ENCODE measurements around the gene NHERF2.

Gene NHERF2

DNA sequence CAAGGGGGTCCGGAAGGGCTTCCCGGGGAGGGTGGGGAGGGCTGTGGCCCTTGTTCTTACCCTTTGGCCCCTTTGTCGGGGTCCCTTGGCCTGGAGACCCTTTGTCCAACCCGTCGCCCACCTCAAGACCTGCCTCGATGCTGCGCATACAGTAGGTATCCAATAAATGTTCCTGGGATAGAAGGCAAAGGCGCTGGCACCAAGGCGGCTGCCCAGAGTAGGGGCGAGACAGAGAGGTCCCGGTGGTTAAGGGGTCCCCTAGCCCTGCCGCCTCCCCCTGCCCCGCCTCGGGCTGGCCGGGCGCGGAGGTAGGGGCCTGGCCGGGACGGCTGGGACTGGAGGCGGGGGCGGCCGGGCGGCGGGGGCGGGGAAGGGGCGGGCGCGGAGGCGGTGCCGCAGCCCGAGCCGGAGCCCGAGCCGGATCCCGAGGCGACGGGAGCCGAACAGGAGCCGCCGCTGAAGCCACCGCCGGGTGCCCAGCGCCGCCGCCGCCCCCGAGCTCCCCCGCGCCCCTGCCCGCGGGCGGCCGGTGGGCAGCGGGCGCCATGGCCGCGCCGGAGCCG lies at the start of gene NHERF2:
Gene NHERF2 (plus strand): TSS at position 442 of the 563 bp plus-strand sequence. CDS start 104 bp downstream, at position 546.
- DNase-seq (ENCODE audit: low spot score) = no peak

DNA sequence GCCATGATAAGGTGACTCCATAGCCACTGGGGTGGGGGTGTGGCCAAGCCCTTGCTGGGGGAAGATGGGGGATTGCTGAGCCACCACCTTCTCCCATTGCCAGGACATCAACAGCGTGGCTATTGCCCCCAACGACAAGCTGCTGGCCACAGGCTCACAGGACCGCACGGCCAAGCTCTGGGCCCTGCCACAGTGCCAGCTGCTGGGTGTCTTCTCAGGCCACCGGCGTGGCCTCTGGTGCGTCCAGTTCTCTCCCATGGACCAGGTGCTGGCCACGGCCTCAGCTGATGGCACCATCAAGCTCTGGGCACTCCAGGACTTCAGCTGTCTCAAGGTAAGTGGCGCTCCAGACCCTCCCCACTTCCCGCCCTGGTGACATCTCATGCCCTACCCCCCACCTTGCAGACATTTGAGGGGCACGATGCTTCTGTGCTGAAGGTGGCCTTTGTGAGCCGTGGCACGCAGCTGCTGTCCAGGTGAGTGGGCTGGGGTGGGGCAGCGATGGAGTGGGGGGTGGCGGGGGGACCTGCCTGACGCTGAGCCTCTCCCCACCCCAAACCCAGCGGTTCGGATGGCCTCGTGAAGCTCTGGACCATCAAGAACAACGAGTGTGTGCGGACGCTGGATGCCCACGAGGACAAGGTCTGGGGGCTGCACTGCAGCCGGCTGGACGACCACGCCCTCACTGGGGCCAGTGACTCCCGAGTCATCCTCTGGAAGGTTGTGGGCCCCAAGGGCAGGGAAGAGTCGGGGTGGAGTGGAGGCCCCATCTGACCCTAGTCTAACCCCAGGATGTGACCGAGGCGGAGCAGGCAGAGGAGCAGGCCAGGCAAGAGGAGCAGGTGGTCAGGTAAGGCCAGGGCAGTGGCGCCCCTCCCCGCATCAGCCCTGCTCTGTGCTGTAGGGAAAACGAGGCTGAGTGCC lies 49.5 kb upstream of the NHERF2 start:
- DNase-seq (ENCODE audit: low spot score) = no peak

DNA sequence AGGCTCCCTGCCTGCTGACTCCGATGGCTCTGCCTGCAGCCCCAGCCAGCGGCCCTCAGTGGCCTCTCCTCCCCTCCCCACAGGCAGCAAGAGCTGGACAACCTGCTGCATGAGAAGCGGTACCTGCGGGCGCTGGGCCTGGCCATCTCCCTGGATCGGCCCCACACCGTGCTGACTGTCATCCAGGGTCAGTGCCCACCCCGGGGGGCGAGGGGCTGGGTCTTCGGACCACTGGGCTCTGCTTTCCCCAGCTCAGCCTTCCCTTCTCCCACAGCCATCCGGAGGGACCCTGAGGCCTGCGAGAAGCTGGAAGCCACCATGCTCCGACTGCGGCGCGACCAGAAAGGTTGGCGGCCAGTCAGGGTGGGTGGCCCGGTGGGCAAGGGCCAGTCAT lies 48.8 kb upstream of the NHERF2 start:
- no peak for DNase-seq (ENCODE audit: low spot score)

DNA sequence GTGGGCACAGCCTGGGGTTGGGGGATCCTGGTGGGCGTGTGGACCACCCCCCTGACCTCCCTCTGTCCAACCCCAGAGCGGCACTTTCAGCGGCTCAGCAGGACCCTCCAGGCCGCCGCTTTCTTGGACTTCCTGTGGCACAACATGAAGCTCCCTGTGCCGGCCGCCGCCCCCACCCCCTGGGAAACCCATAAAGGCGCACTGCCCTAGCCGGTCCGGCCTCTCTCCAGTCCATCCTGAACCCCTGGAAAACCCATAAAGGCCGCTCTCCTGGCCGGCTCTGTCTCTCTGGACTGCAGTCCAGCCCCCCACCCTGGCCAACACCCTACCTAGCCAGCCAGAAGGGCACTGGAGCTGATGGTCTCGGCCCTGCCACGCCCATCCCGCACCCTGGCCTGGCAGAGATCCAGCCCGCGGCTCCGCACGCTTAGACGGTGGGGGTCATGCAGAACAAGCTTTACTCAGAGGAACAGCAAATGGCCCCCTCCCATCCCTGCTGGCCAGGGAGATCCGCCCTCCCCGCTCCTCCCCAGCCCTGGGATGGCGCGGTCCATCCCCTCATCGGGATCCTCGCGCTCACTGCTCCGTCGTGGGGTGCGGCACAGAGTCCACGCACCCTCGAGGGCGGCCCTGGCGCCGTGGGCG lies 48.1 kb upstream of the NHERF2 start:
- no peak for DNase-seq (ENCODE audit: low spot score)

DNA sequence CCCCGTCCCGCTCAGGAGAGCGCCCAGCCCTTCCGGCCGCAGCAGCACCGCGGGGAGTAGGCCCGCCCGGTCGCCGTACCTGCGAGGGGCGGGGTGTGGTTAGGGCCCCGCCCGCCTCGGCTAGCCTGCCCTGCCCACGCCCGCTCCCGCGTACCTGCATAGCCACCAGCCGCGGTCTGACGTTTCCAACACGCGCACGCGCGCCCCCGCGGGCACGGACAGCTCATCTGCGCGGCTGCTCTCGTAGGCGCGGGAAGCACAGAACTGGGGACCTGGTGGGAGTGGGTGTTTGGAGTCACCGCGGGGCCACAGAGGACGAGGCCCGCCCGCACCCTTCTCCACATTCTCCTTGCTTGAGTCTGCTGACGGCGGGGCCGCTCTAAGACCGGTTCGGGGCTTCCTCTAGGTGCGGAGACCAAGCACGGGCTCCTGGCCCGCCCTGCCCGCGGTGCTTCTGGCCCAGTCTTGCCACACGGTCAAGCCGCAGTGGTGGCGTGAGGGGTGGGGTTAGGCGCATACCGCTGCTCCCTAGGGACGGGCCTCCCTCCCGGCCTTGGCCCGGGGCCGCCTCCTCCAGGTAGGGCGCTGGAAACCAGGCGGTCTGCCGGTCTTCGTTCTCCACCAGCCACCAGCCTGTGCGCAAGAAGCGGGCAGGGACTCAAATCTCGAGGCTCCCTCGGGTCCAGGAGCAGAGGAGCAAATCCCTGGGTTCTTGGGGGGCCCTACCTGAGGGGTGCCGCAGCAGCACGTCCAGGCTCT lies 47.3 kb upstream of the NHERF2 start:
- DNase-seq (ENCODE audit: low spot score) = no peak

DNA sequence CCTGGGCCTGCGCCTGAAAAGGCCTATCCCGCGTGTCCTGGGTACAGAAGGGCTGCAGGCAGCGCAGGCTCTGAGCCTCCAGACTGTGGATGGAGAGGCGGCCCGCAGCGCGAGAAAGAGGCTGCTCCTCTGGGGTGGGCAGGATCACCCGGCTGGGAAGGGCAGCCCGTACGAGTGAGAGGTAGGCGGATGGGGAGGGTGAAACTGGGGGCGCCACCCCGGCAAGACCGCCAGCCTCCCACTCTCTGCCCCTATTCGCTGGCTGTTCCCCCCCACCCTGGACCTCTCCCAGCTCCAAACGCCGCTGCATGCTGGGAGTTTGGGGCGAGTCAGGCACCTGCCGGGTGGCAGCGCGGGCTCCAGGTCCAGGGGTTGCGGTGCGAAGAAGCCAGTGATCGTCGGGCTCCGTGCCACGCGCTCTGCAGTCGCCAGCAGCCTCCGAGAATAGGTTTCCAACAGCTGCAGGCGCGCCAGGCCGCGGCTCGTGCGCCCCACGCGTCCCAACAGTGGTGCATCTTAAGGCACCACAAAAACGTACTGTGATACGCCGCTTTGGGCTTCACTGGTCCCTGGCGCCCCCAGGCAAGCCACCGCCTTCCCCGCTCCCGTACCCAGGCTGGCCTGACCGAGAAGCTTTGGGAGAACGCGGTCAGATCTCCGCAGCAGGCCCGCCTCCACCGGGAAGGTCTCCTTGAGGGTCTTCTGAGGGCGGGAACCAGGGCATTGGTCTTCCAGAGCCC lies 46.5 kb upstream of the NHERF2 start:
- no peak for DNase-seq (ENCODE audit: low spot score)

DNA sequence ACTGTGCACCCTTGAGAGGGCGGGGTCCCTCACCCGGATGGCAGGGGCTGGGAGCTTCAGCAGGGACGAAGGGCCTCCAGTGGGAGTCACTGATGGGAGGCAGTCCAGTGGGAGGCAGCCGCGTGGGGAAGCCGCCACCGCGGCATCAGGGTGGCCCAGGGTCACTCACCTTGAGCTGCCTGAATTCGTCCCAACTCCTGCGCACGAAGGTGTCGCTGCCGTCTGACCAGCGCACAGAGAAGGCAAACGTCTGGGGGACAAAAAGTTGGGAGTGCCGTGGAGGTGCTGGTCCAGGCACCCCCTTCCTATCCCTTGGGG lies 46.0 kb upstream of the NHERF2 start:
- no peak for DNase-seq (ENCODE audit: low spot score)

DNA sequence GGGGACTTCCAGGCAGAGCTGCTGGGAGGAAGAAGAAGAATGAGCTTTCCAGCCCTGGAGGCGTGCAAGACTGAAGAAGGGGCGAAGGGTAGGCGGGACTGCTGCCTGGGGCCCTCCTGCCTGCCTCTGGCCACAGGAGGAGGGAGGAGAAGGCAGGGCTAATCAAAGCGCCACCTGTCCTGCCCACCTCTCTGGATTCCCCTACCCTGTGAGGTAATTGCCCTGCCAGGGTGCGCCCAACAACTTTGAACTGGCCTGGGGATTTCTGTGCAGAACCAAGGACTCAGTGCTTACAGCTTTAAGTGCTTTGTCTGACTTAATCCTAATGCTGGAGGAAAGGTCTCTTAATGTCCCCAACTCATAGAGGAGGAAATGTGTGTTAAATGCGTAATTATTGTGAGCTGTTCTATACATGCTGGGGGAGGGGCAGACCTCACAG lies 45.3 kb upstream of the NHERF2 start, which contains the start of gene NOXO1:
Gene NOXO1 (minus strand): TSS at position 72 of the 439 bp plus-strand sequence. CDS start 290 bp downstream, outside the sequence.
- peak; percentile 52 for DNase-seq (ENCODE audit: low spot score)

DNA sequence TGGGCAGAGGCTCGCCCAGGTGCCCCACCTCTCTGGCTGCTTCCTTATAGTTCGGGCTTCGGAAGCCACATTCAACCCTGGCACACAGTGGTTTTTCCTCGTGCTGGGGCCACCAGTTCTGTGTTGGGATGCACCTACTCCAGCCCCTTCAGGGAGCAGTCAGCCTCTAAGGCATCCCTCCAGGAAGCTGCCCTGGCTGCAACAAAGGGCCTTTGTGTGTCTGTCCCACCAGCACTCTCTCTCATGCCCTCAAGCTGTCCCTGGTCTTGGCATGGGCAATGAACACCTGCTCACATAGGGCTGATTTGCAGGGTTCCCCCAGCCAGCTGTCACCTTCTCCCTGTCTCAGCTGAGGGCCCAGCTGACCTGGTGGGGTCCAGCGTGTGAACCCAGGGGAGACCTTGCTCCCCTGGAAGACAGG lies 44.7 kb upstream of the NHERF2 start:
- DNase-seq (ENCODE audit: low spot score) = no peak

DNA sequence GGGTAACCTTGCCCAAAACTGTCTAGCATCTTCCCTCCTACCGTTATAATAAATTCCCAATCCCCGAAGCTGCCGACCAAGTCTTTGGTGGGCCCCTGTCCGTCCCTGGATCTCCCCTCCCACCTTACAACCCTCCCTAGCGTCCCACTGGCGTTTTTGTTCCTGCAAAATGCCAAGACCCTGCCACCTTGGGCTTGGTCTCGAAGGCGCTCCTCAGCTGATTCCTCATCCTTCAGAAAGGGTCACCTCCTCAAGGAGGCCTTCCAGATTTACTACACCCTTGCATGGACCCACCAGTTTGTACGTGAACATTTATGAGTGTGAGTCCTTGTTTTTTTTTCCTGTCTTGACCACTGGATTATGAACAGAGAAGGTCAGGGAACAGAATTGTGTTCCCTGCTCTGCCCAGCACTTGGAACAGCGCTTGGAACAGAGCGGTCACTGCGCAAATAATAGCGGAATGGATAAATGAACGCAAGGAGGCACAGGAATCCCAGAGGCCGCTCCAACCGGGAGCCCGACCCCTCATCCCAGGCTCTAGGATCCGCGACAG lies 43.6 kb upstream of the NHERF2 start:
- no peak for DNase-seq (ENCODE audit: low spot score)

DNA sequence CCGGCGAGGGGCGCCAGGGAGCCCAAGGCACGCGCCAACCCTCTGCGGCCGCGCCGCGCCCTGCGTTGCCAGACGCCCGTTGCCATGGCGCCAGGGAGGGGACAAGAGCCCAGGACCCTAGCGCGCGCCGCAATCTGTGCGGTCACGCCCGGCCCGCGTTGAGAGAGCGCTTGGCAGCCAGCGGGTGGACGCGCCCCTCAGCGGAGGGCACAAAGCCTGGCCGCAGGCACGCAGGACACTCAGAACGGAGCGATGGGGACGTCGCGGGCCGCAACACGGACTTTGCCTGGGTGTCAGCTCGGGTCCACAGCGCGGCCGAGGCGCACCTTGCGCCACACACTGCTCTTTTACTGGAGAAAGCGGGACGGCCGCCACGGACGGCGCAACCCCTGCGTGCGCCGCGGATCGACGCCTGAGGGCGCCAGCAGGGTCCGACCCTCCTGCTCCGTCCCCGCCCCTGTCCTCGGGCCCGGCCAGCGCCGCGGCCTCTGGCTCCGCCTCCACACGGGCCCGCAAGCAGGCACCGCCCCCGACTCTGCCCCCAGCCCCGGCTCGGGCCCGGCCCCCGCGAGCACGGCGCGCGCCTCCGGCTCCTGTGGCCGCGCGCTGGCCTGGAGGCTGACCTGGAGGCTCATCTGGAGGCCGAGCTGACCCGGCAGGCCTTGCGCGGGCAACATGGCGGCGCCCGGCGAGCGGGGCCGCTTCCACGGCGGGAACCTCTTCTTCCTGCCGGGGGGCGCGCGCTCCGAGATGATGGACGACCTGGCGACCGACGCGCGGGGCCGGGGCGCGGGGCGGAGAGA lies 43.0 kb upstream of the NHERF2 start, which contains the start of gene GFER:
Gene GFER (plus strand): TSS at position 650 of the 803 bp plus-strand sequence. CDS start 26 bp downstream, at position 676.
- peak; percentile 83 for DNase-seq (ENCODE audit: low spot score)

DNA sequence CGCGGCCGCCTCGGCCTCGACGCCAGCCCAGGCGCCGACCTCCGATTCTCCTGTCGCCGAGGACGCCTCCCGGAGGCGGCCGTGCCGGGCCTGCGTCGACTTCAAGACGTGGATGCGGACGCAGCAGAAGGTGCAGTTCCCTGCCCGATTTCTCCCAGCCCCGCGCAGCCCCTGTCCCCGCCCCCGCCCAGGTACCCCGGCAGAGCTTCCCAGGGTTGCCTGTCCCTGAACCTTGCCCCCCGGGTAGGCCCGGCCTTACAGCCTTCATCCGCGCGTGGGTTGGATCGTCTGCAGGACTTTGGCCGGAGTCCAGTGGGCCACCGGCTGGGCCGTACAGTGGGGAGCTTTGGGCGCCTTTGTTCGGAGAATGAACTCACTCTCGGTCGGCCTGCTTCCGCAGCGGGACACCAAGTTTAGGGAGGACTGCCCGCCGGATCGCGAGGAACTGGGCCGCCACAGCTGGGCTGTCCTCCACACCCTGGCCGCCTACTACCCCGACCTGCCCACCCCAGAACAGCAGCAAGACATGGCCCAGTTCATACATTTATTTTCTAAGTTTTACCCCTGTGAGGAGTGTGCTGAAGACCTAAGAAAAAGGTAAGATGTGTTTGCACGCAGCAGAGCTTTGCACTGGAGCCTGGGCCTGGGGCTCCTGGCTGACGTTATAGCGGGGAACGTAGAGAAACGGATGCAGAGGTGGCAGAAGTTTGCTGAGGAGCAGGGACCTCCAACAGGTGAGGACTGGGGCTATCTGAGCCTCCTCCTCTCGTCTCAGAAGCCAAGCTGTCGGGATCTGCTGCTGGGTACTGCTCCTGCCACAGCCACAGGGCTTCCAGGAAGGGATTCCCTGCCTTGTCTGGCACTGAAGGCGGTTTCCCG lies 42.1 kb upstream of the NHERF2 start:
- DNase-seq (ENCODE audit: low spot score) = no peak

DNA sequence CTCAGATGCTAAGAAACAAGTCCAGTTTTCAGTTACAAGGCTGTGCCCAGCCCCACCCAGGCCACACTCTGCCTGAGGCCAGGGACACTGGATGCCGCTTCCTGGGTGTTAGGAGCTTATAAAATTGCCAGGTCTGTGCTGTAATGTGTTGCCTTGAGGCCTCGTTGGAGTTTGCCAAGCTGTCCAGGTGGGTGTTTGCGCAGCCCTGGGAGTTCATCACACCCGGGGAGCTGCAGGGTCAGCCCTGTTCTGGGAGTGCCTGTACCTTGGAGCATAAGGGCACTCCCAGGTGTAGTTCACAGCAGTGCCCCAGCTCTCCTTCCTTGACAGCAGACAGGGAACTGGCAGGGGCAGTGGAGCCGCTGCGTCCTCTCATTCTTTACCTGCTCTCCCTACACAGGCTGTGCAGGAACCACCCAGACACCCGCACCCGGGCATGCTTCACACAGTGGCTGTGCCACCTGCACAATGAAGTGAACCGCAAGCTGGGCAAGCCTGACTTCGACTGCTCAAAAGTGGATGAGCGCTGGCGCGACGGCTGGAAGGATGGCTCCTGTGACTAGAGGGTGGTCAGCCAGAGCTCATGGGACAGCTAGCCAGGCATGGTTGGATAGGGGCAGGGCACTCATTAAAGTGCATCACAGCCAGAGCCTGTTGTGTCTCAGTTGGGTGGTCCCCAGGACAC lies 41.1 kb upstream of the NHERF2 start:
- DNase-seq (ENCODE audit: low spot score) = no peak

DNA sequence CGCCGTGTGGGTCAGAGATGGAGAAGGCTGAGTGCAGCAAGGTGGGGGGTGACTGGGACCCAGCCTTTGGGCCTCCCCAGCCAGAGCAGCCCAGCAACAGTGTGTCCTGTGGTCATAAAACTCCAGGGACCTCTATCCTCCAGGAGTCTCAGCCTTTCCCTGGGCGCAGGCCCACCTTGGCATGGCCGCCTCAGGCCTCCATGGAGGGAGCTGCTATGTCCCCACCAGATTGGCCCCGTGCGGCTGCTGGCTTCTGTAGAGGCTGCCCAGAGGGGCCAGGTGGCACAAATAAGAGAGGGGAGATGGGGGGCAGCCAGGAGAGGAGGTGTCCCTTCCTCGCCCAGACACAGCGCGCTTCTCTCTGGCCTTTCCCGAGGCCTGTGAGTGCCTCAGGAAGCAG lies 39.5 kb upstream of the NHERF2 start:
- DNase-seq (ENCODE audit: low spot score) = no peak

DNA sequence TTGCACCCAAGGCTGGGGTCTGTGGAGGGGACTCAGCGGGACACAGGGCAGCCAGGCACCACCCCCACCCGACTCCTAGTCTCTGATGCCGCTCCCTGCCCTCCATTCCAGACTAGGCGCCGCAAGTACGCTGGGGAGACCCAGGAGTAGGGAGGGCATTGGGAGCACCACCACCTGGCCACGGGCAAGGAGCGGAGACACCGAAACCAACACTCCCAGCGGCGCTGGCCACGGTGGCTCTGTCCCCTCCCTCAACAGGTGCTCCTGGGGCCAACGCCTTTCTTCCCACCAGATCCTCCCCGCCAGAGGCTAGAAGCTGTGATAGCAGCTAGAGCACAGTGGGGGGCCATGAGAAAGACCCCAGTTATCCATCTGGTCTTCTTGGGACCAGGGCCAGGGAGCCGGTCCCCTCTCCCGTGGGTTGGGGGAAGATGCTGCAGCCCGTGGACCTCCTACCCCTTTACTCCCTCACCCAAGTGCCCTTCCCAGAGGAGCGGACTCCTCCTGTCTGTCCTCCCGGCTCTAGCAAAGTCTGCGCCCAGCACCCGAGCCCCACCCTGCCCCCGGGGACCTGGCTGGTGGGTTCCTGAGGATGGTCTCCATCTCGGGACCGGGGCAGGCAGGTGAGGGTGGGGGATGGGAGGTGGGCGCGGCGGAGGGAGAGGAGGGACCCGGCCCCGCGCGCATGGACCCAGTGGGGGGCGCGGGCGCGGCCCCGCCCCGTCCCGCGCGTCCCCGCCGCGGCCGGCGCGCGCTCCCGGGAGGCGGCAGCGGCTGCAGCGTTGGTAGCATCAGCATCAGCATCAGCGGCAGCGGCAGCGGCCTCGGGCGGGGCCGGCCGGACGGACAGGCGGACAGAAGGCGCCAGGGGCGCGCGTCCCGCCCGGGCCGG lies 37.2 kb upstream of the NHERF2 start, which contains the start of gene SYNGR3:
Gene SYNGR3 (plus strand): TSS at position 762 of the 892 bp plus-strand sequence. CDS start 133 bp downstream, outside the sequence.
- no peak for DNase-seq (ENCODE audit: low spot score)

DNA sequence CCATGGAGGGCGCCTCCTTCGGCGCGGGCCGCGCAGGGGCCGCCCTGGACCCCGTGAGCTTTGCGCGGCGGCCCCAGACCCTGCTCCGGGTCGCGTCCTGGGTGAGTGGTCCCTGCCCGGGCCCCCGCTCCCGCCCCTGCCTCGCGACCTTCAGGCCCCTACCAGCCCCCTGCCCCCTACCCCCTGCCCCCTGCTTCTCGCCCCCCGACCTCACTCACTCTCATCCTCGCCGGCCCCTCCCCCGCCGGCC lies 36.7 kb upstream of the NHERF2 start:
- DNase-seq (ENCODE audit: low spot score) = no peak

DNA sequence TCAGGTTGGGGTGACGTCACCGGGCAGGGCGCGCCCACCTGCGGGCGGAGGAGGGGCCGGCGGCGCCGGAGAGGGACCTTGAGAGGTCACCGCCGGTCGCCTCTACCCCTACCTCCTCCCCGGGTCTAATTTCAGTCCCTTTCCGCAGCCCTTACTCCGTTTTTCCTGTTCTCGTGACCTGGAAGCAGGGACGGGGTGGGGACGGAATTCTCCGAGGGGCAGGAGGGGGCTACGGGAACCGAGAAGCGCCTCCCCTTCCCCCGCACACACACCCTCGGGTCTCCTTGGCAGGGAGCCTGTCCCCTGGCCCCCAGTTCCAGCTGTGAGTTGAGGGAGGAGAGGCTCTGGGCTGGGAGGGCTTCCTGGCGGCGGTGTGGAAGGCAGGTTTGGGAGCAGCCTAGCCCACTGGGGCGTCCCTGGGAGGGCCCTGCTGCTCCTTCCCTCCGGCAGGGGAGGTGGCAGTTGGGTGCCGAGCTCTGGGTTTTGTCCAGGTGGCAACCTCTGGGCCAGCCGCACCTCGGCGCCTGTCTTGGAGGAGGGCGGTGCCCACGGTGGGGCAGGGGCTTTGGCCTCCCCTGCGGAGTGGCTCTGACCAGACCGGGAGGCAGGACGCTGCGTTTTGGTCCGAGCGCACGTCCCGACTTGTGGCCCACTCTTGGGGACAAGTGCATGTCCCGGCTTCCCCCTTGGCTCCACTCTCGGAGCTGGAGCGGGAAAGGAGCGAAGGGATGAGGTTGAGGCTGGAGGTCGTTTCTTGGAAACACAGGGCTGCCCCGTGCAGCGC lies 36.2 kb upstream of the NHERF2 start:
- DNase-seq (ENCODE audit: low spot score) = no peak
